Amniotic stem cell (primary cell): Measurements from ENCODE around the gene HSCB.
"Not testable (repeated sequence)": the region's sequence is repeated elsewhere in the genome, so short reads cannot be mapped to it uniquely, and the experiment has no call there.

ENCODE experiments used
- DNase-seq: peaks from one replicate; lab custom pipeline; 2025; lab: John Stamatoyannopoulos, UW

The HSCB gene

DNA sequence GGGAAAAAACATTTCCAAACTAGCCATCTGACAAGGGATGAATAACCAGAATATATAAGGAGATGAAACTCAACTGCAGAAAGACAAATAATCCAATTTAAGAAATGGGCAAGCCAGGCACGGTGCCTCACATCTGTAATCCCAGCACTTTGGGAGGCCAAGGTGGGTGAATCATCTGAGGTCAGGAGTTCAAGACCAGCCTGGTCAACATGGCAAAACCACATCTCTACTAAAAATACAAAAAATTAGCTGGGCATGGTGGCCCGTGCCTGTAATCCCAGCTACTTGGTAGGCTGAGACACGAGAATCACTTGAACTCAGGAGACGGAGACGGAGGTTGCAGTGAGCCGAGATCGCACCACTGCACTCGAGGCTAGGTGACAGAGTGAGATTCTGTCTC is 3.0 kb upstream of the HSCB start:
- not testable (repeated sequence) for DNase-seq

DNA sequence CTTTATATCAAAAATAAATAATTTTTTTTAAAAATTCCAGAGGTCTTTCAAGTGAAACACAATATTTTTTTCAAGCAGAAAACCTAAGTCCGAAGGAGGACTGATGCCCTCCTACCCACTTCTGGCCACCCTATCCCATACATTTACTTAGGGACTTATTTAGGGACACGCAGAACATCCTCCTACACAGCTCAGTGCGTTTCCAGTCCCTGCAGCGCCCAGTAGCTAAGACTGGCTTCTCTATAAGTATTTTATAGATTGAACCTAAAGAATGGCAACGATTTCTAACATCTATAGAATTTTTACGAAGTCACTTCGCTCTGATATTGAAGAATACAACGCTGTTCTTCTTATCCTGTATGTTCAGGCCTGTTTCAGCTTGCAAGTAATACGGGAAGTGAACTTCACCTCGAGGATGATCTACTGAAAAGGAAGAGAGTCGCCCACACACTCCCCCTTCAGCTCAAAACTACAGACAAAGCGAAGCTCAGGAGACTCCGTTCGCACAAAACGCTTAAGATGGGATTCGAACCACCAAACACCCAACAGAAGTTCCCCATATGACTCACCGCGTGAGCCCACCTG is 547 bp upstream of the HSCB start:
- no peak for DNase-seq

DNA sequence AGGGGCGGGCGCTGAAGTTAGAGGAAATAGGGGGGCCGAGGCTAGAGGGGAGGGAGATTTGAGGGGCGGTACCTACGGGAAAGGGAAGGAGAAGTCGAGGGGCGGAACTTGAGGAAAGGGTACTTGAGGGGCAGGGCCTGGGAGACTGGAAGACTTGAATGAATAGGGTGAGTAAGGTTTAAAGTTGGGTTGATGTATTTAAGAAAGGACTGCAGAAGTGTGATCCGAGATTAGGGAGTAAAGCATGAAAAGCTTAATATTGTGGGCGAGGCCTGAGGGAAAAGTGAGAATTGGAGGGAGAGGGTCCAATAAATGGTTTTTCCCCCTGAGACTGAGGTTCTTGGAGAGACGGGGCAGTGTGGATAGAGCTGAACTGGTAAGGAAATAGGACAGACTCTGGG is 723 bp downstream of the HSCB start:
- DNase-seq = no peak

DNA sequence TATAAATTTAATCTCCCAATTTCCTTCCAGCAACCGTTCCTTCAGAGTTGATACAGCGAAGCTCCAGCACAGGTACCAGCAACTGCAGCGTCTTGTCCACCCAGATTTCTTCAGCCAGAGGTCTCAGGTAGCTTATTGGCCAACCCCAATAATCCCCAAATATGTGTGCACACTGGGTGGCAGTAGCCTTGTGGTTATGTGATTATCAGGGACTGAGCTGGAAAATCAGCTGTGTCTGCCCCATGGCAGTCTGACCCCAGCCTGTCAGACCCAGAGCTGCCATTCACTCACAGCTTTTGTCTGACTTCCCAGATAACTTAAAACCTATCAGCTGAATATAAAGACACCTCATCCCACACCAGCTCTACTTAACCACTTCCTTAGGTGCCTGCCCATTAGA is 2.0 kb downstream of the HSCB start:
- no peak for DNase-seq

DNA sequence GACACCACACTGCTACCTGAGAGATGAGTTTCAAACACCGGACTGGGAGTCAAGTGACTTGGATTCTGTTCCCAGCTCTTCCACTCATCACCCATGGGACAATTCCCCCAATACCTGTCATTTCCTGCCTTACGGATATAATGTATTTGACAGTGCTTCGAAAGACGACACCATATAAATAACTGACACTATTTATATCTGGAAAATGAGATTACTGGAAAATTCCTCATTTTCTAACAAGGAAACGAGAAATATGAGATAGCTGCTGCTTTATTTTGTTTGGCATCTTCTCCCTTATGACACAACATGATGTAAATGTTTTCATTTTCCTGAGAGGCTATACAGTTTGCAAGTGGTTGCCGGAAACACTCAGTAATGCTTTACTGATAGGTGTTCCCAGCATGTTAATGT is 8.6 kb downstream of the HSCB start:
- peak; percentile 60 for DNase-seq

DNA sequence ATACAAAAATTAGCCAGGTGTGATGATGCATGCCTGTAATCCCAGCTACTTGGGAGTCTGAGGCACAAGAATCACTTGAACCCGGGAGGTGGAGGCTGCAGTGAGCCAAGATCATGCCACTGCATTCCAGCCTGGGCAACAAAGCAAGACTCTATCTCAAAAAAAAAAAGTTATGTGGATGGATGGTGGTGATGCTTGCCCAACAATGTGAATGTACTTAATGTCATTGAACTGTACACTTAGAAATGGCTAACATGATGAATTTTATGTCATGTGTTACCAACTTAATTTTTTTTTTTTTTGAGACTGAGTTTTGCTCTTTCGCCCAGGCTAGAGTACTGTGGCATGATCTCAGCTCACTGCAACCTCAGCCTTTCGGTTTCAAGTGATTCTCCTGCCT is 12.7 kb downstream of the HSCB start:
- not testable (repeated sequence) for DNase-seq

DNA sequence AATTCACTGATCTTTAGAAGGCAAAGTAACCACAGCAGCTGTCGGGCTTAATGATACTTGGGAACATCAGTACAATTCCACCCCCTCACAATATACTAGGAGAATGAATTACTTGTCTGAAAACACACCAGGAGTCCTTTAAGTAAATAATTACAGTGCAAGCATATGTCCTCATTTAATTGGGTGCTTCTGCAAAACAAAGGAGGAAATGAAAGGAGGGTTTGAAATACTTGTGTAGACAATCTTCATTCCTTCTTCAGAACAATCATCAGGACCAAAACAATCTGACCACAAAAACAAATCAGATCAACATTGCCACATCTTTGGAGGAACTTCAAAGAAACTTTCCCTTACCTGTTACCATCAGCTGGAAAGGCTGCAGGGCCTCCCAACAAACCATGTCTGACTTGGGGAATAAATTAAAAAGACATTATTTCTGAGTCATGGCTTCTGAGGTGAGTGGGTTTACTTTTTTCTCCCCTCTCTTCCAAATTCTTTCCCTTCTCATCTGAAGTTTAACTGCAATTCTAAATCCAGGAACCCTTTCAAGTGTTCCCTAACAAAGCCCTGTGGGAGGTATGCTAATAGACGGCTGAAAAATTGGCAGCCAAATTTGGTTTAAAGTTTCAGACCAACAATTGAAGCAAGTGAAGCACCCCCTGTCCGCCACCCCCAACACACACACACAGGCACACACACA is 18.2 kb downstream of the HSCB start:
- DNase-seq = no peak

DNA sequence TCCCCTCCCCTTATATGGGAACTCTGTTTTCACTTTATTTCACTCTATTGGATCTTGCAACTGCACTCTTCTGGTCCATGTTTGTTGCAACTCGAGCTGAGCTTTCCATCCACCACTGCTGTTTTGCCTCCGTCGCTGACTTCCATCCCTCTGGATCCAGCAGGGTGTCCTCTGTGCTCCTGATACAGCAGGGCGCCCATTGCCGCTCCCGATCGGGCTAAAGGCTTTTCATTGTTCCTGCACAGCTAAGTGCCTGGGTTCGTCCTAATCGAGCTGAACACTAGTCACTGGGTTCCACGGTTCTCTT is 19.6 kb downstream of the HSCB start:
- no peak for DNase-seq

DNA sequence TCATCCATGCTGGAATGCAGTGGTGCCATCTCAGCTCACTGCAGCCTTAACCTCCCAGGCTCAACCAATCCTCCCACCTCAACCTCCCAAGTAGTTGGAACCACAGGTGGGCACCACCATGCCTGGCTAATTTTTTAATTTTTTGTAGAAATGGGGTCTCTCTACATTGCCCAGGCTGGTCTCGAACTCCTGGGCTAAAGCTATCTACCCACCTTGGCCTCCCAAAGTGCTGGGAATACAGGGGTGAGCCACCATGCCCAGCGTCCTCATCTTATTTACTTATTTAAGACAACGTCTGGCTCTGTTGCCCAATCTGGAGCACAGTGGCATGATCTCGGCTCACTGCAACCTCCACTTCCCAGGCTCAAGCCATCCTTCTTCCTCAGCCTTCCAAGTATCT is 20.2 kb downstream of the HSCB start:
- DNase-seq = not testable (repeated sequence)

DNA sequence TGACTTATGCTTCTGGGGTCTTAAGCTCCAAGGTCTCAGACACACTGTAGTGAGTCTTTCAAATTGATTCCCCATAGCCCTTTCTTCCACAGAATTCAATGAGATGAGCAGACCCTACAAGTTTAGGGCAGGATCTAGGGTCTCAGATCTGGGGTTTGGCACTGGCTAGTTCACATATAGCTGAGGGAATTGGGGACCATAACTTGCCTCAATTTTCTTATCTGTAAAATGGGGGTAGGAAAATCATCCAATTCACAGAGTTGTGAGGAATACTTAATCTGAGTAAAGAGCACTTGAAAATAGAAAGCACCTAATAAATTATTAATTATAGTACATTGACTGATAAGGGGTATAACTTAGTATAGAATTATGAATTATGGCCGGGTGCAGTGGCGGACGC is 24.8 kb downstream of the HSCB start:
- DNase-seq = no peak

DNA sequence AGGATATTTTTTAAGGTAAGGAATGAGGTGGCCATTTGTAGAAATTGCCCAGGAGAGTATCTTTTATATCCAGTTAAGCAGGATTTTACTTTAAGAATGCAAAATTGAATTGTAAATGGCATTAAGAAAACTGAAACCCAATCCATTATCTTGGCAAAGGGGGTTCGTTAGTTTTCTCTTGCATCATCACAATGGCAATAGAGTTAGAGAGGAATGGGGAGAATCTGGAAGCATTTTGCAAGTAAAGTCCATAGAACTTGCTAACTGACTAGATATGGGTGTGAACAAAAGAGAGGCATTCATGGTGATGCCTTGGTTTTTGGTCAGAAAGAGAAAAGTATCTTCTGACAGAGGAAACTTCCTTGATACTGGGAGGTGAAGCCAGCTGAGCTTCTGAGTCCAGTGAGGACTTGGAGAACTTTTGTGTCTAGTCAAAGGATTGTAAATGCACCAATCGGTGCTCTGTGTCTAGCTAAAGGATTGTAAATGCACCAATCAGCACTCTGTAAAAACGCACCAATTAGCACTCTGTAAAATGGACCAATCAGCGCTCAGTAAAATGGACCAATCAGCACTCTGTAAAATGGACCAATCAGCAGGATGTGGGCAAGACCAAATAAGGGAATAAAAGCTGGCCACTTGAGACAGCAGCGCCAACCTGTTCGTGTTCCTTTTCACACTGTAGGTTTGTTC is 27.0 kb downstream of the HSCB start:
- no peak for DNase-seq

DNA sequence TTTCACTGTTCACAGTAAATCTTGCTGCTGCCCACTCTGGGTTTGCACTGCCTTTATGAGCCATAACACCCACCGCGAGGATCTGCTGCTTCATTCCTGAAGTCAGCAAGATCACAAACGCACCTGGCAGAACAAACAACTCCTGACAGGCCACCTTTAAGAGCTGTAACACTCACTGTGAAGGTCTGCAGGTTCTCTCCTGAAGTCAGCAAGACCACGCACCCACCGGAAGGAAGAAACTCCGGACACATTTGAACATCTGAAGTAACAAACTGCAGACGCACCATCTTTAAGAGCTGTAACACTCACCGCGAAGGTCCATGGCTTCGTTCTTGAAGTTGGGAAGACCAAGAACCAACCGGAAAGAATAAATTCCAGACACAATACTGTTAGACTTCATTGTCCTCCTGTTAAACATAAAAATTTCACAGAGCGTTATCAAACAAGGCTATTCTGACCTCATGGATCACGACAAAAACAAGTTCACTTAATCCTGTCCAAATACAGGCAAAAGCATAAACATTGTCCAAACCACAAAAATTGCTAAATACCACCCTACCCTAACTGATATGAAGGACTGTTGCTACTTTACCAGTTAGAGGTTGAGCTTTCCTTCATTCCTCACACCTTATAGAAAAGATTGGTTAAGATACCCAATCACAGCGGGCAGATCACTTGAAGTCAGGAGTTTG is 27.7 kb downstream of the HSCB start:
- no peak for DNase-seq

DNA sequence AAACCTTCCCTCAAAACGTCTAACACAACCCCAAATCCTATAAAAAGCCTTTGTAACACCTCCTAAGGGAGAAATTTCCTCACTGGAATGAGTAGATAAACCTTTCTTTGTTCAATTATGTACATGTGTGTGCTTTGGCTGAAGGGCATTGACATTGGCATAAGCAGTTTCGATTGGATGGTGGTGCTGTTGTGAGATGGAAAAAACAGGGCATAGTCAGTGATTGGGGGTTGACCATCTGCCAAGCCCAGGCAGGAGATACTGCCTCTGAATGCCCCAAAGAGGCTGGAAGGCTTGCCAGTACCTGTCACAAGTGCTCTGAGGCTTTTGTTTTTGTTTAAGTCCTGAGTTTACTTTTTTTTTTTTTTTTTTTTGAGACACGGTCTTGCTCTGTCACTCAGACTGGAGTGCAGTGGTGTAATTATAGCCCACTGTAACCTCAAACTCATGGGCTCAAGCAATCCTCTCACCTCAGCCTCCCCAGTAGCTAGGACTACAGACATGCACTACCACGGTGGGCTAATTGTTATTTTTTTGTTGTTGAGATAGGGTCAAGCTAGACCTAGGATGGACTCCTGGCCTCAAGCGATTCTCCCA is 29.5 kb downstream of the HSCB start:
- no peak for DNase-seq

DNA sequence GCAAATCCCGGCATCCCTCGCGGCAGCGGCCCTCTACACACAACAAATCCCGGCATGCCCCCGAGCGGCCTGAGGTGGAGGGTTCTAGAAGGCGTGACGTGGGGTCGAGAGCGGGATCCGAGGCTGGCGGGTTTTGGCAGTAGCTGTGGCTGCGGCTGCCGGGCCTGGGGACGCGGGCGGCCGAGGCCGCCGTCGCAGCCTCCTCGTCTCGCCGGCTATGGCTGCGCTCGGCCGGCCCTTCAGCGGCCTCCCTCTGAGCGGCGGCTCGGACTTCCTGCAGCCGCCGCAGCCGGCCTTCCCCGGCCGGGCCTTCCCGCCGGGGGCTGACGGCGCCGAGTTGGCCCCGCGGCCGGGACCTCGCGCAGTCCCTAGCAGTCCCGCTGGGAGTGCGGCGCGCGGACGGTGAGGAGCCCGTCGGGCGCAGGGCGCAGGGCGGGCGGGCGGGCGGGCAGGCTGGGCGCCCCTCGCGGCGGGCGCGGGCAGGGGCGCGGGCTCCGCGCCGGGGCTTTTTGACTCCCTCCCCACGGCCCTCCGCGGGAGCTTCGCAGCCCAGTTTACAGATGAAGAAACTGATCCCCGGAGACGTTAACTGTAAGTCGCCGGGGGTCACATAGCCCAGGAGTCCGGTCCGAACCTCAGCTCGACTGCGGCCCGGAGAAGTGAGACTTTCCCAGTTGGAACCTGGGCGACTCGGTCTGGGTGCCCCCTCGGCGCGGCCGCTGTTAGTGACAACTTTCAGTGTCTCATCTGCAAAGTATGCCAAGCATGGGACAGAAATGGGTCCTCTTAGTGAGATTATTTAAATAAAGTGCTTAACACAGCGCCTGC is 31.0 kb downstream of the HSCB start, which contains the start of gene CCDC117:
Gene CCDC117 (plus strand): TSS at position 63 of the 828 bp plus-strand sequence. CDS start 155 bp downstream, at position 218.
- DNase-seq = peak; percentile 93

DNA sequence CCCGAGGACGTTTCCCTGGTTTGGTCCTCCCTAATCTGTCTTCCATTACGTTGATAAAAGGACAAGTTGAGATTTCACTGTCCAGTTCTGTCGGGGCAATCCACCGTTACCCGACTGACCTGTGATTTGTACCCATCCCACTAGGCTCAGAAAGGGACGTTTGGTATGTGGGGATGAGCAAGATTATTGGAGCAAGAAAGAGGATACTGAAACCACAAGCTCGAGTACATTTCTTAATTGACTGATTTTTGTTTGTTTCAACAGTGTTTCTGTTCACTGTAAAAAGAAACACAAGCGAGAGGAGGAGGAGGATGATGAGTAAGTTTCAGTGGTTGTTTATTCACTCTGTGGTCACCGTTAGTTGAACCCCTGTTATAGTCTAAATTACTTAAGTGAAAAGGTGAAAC is 31.6 kb downstream of the HSCB start:
- peak; percentile 22 for DNase-seq

DNA sequence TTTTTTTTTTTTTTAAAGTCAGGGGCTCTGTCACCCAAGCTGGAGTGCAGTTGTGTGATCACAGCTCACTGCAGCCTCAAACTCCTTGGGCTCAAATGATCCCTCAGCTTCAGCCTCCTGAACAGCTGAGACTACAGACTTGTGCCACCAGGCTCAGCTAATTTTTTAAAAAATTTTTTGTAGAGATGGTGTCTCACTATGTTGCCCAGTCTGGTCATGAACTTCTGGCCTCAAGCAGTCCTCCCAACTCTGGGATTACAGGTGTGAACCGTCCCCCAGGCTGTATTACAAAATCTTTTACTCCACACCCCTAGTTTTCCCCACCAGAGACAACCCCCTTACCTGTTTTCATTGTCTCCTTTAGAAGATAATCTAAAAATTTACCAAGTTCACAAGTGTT is 32.5 kb downstream of the HSCB start:
- DNase-seq = no peak

DNA sequence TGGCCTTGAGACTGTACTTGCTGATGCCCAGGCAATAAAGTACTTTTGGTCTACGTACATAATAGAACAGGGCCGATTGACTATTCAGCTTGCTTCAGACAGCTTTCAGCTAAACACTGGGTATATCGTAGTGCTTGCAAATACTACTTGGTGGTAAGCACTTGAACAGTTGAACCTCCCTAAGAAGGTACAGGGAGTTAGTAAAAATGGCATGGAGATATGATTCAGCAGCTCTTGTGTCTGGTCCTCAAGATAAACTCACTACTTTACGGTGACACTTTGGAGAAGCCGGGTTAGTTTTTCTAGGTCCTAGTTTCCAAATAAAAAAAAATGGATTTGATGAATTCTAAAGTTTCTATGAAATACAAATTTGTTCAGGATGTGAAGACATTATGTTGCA is 38.0 kb downstream of the HSCB start:
- no peak for DNase-seq

DNA sequence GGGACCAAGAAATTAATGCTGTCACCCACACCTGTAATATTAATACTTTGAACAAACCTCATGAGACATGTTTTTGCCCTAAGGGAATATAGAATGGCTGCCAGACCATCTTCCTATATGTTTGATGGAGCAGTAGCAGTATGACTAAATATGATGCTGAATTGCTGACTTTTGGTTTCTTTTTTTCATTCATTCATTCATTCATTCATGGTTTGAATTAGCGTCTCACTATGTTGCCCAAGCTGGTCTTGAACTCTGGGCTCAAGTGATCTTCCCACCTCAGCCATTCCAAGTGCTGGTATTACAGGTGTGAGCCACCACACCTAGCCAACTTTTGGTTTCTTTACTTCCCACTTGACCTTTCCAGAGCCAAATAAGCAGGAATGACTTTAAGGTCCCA is 38.5 kb downstream of the HSCB start:
- no peak for DNase-seq

DNA sequence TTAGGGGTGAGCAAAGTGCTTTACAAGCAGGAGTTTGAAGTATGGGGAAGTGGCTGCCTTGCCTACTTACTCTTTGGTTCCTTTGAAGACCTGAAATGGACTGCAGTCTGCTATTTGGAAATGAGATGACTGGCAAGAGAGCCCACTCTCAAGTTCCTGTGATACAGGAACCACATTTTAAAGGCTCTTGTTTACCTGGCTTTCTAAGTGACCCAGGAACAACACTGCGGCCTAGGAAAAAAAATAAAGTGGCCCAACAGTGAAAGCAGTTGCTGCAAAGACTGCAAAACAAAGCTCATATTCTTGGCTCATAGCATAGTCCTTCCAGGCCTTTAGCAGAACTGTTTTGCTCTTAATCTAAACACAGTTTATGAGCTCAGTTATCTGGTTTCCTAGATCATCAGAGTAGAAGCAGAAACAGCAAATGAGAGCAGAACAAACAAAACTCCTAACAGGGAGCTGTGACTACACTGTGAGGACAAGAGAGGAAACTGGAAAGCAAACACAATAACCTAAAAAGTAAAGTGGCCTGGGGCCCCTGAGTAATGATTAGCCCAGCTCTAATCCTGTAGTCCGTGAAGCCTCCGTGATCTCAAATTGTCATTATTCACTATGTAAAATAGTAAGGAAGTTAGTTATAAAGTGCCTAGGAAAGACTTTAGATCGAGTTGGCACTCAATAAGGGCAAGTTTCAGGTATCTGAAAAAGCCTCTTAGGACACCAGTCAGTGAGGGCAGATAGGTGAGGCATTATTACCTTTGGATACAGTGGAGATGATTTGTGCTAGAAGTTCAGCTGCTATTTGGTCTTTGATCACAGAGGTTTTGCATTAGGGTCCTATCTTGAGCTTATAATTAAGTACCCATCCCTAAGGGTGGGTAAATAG is 42.2 kb downstream of the HSCB start:
- no peak for DNase-seq

DNA sequence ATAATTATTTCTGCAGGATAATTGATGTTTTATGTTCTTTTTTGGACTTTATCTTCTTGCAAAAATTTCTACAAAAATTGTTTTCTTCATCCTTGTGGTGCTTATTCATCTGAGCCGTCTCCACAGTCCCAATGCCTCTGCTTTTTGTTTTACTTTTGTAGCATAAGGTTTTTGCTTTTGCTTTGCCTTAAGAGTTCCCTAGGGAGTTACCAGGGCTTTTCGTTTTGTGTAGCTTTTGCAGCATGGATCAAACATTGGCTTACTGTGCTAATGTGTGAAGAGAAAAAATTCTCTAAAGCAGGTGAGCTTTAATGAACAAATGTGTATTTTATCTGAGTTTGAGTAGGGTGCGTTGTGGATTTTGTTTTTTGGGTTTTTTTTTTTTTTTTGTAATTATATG is 46.8 kb downstream of the HSCB start:
- no peak for DNase-seq

DNA sequence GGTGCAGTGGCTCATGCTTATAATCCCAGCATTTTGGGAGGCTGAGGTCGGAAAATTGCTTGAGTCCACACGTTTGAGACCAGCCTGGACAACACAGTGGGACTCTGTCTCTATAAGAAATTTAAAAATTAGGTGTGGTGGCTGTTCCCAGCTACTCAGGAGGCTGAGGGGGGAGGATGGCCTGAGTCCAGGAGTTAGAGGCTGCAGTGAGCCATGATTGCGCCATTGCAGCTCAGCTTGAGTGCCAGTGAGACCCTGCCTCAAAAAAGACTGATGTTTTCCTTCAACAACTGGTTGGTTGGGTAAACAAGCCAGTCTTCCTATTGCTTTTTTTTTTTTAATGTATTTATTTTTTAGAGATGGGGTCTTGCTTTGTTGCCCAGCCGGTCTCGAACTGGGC is 49.3 kb downstream of the HSCB start:
- no peak for DNase-seq
